Endothelial cell (in vitro differentiated cells): Measurements from ENCODE around the gene PPP1R3C. TPM values are rescaled to one million over a fixed set of nuclear protein-coding genes. Genes with fewer than 3 reads are reported as not detected.

Experiments
- DNase-seq: peaks from one replicate; pipeline ENCODE4 v3.0.0; 2021; ENCODE audit warnings: low spot score
- H3K27ac Mint-ChIP-seq: one replicate; pipeline ENCODE4 v1.8.0; 2021; ENCODE audit warnings: mixed read lengths, inconsistent platforms; ENCODE audit not compliant: unreplicated experiment
- H3K27me3 Mint-ChIP-seq: one replicate; pipeline ENCODE4 v1.8.0; 2021; ENCODE audit warnings: mild to moderate bottlenecking, moderate library complexity, mixed read lengths, inconsistent platforms; ENCODE audit not compliant: unreplicated experiment
- H3K36me3 Mint-ChIP-seq: one replicate; pipeline ENCODE4 v1.8.0; 2021; ENCODE audit warnings: mild to moderate bottlenecking, low read depth, mixed read lengths, inconsistent platforms; ENCODE audit not compliant: unreplicated experiment
- H3K4me1 Mint-ChIP-seq: one replicate; pipeline ENCODE4 v1.8.0; 2021; ENCODE audit warnings: mild to moderate bottlenecking, mixed read lengths, inconsistent platforms; ENCODE audit not compliant: unreplicated experiment
- H3K4me3 Mint-ChIP-seq: one replicate; pipeline ENCODE4 v1.8.0; 2021; ENCODE audit warnings: mild to moderate bottlenecking, mixed read lengths, inconsistent platforms; ENCODE audit not compliant: unreplicated experiment
- H3K9me3 Mint-ChIP-seq: one replicate; pipeline ENCODE4 v1.8.0; 2021; ENCODE audit warnings: mixed read lengths, inconsistent platforms; ENCODE audit not compliant: unreplicated experiment
- total RNA-seq: library from RNA; stranded (reverse); fragmentation: NEBNext Ultra II Directional; extraction: Animal tissue kit (Norgen Biotek cat#: 25700); gene quantifications from one replicate; pipeline ENCODE4 v1.2.1, GENCODE V29; 2021; ENCODE audit not compliant: unreplicated experiment
- TF ChIP-seq, protein P1 (sequence below): fragments of 200-600 bp; sonication (generic); IDR thresholded peaks from one replicate; pipeline ENCODE4 v1.5.0; 2021; ENCODE audit warnings: antibody characterized with exemption; ENCODE audit not compliant: unreplicated experiment

Gene PPP1R3C
- total RNA-seq, 1 donor from 2014 or later, result 0.31 TPM

GRCh38 chr10:91589658-91590035 lies 43.2 kb downstream of the PPP1R3C start:
- Mint-ChIP-seq H3K4me1 (no peaks in the 10 kb centered on the region), H3K9me3 (no peaks in the 10 kb centered on the region)

GRCh38 chr10:91589015-91589657 lies 43.7 kb downstream of the PPP1R3C start:
- TF ChIP-seq, protein P1, sequence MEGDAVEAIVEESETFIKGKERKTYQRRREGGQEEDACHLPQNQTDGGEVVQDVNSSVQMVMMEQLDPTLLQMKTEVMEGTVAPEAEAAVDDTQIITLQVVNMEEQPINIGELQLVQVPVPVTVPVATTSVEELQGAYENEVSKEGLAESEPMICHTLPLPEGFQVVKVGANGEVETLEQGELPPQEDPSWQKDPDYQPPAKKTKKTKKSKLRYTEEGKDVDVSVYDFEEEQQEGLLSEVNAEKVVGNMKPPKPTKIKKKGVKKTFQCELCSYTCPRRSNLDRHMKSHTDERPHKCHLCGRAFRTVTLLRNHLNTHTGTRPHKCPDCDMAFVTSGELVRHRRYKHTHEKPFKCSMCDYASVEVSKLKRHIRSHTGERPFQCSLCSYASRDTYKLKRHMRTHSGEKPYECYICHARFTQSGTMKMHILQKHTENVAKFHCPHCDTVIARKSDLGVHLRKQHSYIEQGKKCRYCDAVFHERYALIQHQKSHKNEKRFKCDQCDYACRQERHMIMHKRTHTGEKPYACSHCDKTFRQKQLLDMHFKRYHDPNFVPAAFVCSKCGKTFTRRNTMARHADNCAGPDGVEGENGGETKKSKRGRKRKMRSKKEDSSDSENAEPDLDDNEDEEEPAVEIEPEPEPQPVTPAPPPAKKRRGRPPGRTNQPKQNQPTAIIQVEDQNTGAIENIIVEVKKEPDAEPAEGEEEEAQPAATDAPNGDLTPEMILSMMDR, result no peak
- Mint-ChIP-seq H3K9me3 (no peaks in the 10 kb centered on the region), H3K27ac (no peak overlapping the region), H3K27me3 (peaks cover 1% of the 10 kb centered on the region), H3K36me3 (no peaks in the 10 kb centered on the region), H3K4me1 (no peaks in the 10 kb centered on the region), H3K4me3 (no peak overlapping the region)
- no peak for DNase-seq

More at GRCh38 chr10:91589658-91590035, 43.2 kb downstream of the PPP1R3C start:
- Mint-ChIP-seq H3K27ac (no peak overlapping the region), H3K27me3 (peaks cover 1% of the 10 kb centered on the region), H3K4me3 (no peak overlapping the region), H3K36me3 (no peaks in the 10 kb centered on the region)
- TF ChIP-seq, protein P1, result no peak
- no peak for DNase-seq

GRCh38 chr10:91587710-91588638 lies 44.9 kb downstream of the PPP1R3C start:
- no peaks in the 10 kb centered on the region for H3K36me3 Mint-ChIP-seq
- DNase-seq, result no peak
- H3K9me3 Mint-ChIP-seq, result no peaks in the 10 kb centered on the region
- H3K27ac Mint-ChIP-seq, result no peak overlapping the region
- no peak overlapping the region for H3K4me3 Mint-ChIP-seq
- H3K27me3 Mint-ChIP-seq, result peaks cover 1% of the 10 kb centered on the region
- TF ChIP-seq, protein P1, result no peak
- no peaks in the 10 kb centered on the region for H3K4me1 Mint-ChIP-seq

DNA sequence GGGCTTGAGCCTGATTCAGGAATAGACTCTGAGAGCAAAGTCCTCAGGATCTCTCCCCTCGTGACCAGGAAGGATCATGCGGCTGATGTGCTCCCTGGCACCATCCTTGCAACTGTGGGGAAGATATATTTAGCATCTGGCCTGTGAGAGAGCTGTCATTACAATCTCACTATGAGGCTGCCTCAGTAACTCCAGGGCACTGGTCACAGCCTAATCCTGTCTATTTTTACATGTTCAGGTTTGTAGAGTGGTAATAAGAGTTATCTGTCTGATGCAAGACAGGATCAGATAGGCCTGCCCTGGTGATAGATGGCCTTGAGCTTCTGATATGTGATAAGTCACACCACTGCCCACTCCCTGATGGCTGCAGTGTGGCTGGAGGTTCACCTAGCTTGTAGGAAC lies 50.7 kb downstream of the PPP1R3C start:
- Mint-ChIP-seq H3K27ac (no peak overlapping the region), H3K4me3 (no peak overlapping the region), H3K36me3 (no peaks in the 10 kb centered on the region), H3K4me1 (no peaks in the 10 kb centered on the region), H3K27me3 (peaks cover 3% of the 10 kb centered on the region), H3K9me3 (no peaks in the 10 kb centered on the region)
- no peak for DNase-seq
- TF ChIP-seq, protein P1, result no peak
